ENCODE measurements around the gene CD247. TPM values are rescaled to one million over a fixed set of nuclear protein-coding genes. Genes with fewer than 3 reads are reported as not detected.

The CD247 gene
- polyA plus RNA-seq, 1 of the 3 experiments (the other 2 are of a cell fraction) = 0.08 TPM

- Histone ChIP-seq H3K27ac (ENCODE audit: low read depth in 2 of 2, low read length in 1 of 2) (no peak overlapping the region), H3K79me2 (ENCODE audit: insufficient read depth) (no peaks in the 10 kb centered on the region), H3K36me3 (replicated peaks in 1 of 2; ENCODE audit: control insufficient read depth in 1 of 2, insufficient read depth in 2 of 2, low read length in 1 of 2) (no peaks in the 10 kb centered on the region), H4K20me1 (ENCODE audit: insufficient read depth) (no peaks in the 10 kb centered on the region), H3K27me3 (ENCODE audit: insufficient read depth) (no peaks in the 10 kb centered on the region; the same call in 1 of the 2 replicates), H3K4me3 (ENCODE audit: low read depth in 2 of 2, low read length in 1 of 2) (no peak overlapping the region), H3K9me3 (peaks cover 4% of the 10 kb centered on the region; the same call in 1 of the 2 replicates), H3K4me2 (no peak overlapping the region), H3K4me1 (ENCODE audit: control insufficient read depth in 1 of 2, insufficient read depth in 2 of 2, low read depth in 1 of 2, low read length in 1 of 2) (no peaks in the 10 kb centered on the region; a peak in 1 of 4 replicates), H2AFZ (ENCODE audit: low read depth) (no peak overlapping the region), H3K9ac (no peak overlapping the region), H3F3A (replicated peaks; ENCODE audit: insufficient read depth) (no peaks in the 10 kb centered on the region), H3K9me2 (no peaks in the 10 kb centered on the region)
- 91% methylated on average over 5 of the region's 7 CpGs for WGBS (ENCODE audit: low lambda C conversion rate)
- DNase-seq = no peak
- ChIA-PET CTCF (interaction anchor here (1.4 kb wide), 1 partner anchor 58 kb away, joined by 3 read pairs; no protein-coding TSS in a partner anchor), POLR2A (interaction anchor here (1.0 kb wide), 1 partner anchor 59 kb away, joined by 3 read pairs; no protein-coding TSS in a partner anchor)
- TF ChIP-seq TCF12 (IDR thresholded peaks at IDR 0.05) = no peak
- TF ChIP-seq RCOR1 (IDR thresholded peaks at IDR 0.05; ENCODE audit: low read length) = no peak
- no peak for TF ChIP-seq USF2 (IDR thresholded peaks at IDR 0.05; ENCODE audit: borderline replicate concordance, low read depth, low read length)
- no peak for TF ChIP-seq ELF1 (IDR thresholded peaks at IDR 0.05)
- TF ChIP-seq CHD2 (IDR thresholded peaks at IDR 0.05; ENCODE audit: low read length, partially characterized antibody) = no peak
- TF ChIP-seq EZH2phosphoT487 (IDR thresholded peaks at IDR 0.05; ENCODE audit: borderline replicate concordance, low read depth) = no peak
- TF ChIP-seq MXI1 (IDR thresholded peaks at IDR 0.05; ENCODE audit: low read depth, low read length) = no peak
- TF ChIP-seq NRF1 (IDR thresholded peaks at IDR 0.05; ENCODE audit: low read depth, low read length) = no peak
- TF ChIP-seq RXRA (IDR thresholded peaks at IDR 0.05; ENCODE audit: borderline replicate concordance, low read depth) = no peak
- TF ChIP-seq REST (IDR thresholded peaks at IDR 0.05; ENCODE audit: low read depth, low read length) = no peak
- TF ChIP-seq SIN3A (IDR thresholded peaks at IDR 0.05; ENCODE audit: borderline replicate concordance, low read depth, low read length) = no peak
- TF ChIP-seq EP300 (IDR thresholded peaks at IDR 0.05; ENCODE audit: borderline replicate concordance in 1 of 2, low read depth in 1 of 2, low read length in 1 of 2) = no peak
- no peak for TF ChIP-seq NFIC (IDR thresholded peaks at IDR 0.05; ENCODE audit: borderline replicate concordance)
- TF ChIP-seq POLR2AphosphoS5 (IDR thresholded peaks at IDR 0.05; ENCODE audit: low read depth, low read length) = no peak
- no peak for TF ChIP-seq YY1 (IDR thresholded peaks at IDR 0.05; ENCODE audit: low read depth)
- no peak for TF ChIP-seq PBX3 (IDR thresholded peaks at IDR 0.05)
- no peak for TF ChIP-seq GATA2 (CRISPR knock-in tag; IDR thresholded peaks at IDR 0.05)
- no peak for TF ChIP-seq GABPA (IDR thresholded peaks at IDR 0.05; ENCODE audit: low read depth)
- no peak for TF ChIP-seq SMC3 (IDR thresholded peaks at IDR 0.05; ENCODE audit: low read depth, low read length)
- TF ChIP-seq FOXJ3 (CRISPR knock-in tag; IDR thresholded peaks at IDR 0.05) = no peak
Observed at GRCh38 chr1:167432780-167433179, 85.5 kb downstream of the CD247 start.

All from SK-N-SH (cell line).